ENCODE data around the gene ZNF639.
A peak's percentile ranks its signal among the peaks of the same experiment; 100 is the strongest.
"Not testable (repeated sequence)": the region's sequence is repeated elsewhere in the genome, so short reads cannot be mapped to it uniquely, and the experiment has no call there.

ZNF639 gene

GRCh38 chr3:179322286-179323196 is at the start of gene ZNF639:
Gene ZNF639, plus strand, starts transcription at chr3:179323031. Its CDS starts 5,263 bp downstream, at chr3:179328294.
- peak; percentile 68 for DNase-seq (ENCODE audit: low read depth)

GRCh38 chr3:179274434-179274833 is 48.4 kb upstream of the ZNF639 start:
- DNase-seq (ENCODE audit: low read depth), result not testable (repeated sequence)

GRCh38 chr3:179276001-179276400 is 46.8 kb upstream of the ZNF639 start:
- no peak for DNase-seq (ENCODE audit: low read depth)

- DNase-seq (ENCODE audit: low read depth), result no peak
These were observed 46.1 kb upstream of the ZNF639 start for GRCh38 chr3:179276743-179277142.

- DNase-seq (ENCODE audit: low read depth), result no peak
These were observed 44.7 kb upstream of the ZNF639 start for GRCh38 chr3:179278151-179278550.

GRCh38 chr3:179278932-179279693 is 43.7 kb upstream of the ZNF639 start:
- DNase-seq (ENCODE audit: low read depth), result no peak

GRCh38 chr3:179279837-179280236 is 43.0 kb upstream of the ZNF639 start:
- DNase-seq (ENCODE audit: low read depth), result no peak

- DNase-seq (ENCODE audit: low read depth), result no peak
These were observed 41.0 kb upstream of the ZNF639 start for GRCh38 chr3:179281825-179282224.

- no peak for DNase-seq (ENCODE audit: low read depth)
These were observed 36.5 kb upstream of the ZNF639 start for GRCh38 chr3:179286331-179286730.

- DNase-seq (ENCODE audit: low read depth), result no peak
These were observed 34.0 kb upstream of the ZNF639 start for GRCh38 chr3:179288845-179289244.

- no peak for DNase-seq (ENCODE audit: low read depth)
These were observed 33.5 kb upstream of the ZNF639 start for GRCh38 chr3:179289295-179289694.

- DNase-seq (ENCODE audit: low read depth), result no peak
These were observed 30.4 kb upstream of the ZNF639 start for GRCh38 chr3:179292450-179292849.

GRCh38 chr3:179297971-179298725 is 24.7 kb upstream of the ZNF639 start:
- no peak for DNase-seq (ENCODE audit: low read depth)

- DNase-seq (ENCODE audit: low read depth), result no peak
These were observed 23.5 kb upstream of the ZNF639 start for GRCh38 chr3:179299316-179299715.

- DNase-seq (ENCODE audit: low read depth), result no peak
These were observed 22.7 kb upstream of the ZNF639 start for GRCh38 chr3:179299999-179300613.

GRCh38 chr3:179301645-179302044 is 21.2 kb upstream of the ZNF639 start:
- no peak for DNase-seq (ENCODE audit: low read depth)

- no peak for DNase-seq (ENCODE audit: low read depth)
These were observed 20.7 kb upstream of the ZNF639 start for GRCh38 chr3:179302111-179302510.

GRCh38 chr3:179304605-179305004 is 18.2 kb upstream of the ZNF639 start:
- no peak for DNase-seq (ENCODE audit: low read depth)

- DNase-seq (ENCODE audit: low read depth), result not testable (repeated sequence)
These were observed 15.5 kb upstream of the ZNF639 start for GRCh38 chr3:179307362-179307761.

GRCh38 chr3:179308001-179308400 is 14.8 kb upstream of the ZNF639 start:
- DNase-seq (ENCODE audit: low read depth), result no peak

- no peak for DNase-seq (ENCODE audit: low read depth)
These were observed 13.4 kb upstream of the ZNF639 start for GRCh38 chr3:179309225-179310078.

Data from stimulated activated CD8-positive, alpha-beta memory T cell treated with anti-CD3 and anti-CD28 coated beads, Interleukin-7, amount 100 ng/mL, for 24 hours (primary cell).